Pancreas (tissue), 10 donors: Measurements from ENCODE around the gene LINGO4. TPM values are rescaled to one million over a fixed set of nuclear protein-coding genes. Genes with fewer than 3 reads are reported as not detected.
"Not testable (repeated sequence)": the region's sequence is repeated elsewhere in the genome, so short reads cannot be mapped to it uniquely, and the experiment has no call there.

Experiments
- ATAC-seq, 4 donors: fragments of 200-7000 bp; cut with Tn5 transposase; one replicate each; pipeline versions ENCODE4 v1.8.0 to v1.9.1; 2020; ENCODE audit warnings: mild to moderate bottlenecking in 4 of 4, moderate library complexity in 4 of 4
- DNase-seq, 6 donors: peaks; one replicate each; pipeline ENCODE4 v3.0.0-alpha.2; 2020
- FAIRE-seq: peaks from 2 replicates; lab custom pipeline; 2012; peaks lifted over from hg19 to GRCh38; lab: Jason Lieb, UNC
- H3K27ac ChIP-seq, 4 donors: fragments of 200-600 bp; sonication (generic); 1 replicate in 3 of 4; 2 replicates in 1 of 4; pipeline versions ENCODE4 v1.5.0 to v1.8.0; 2020
- H3K27me3 ChIP-seq, 4 donors: fragments of 200-600 bp; one replicate each; pipeline ENCODE4 v1.8.0; 2021
- H3K36me3 ChIP-seq, 3 donors: fragments of 200-600 bp; sonication (generic) in 1 of 3; one replicate each; pipeline versions ENCODE4 v1.5.0 to v1.8.0; 2020 to 2021
- H3K4me1 ChIP-seq, 3 donors: fragments of 200-600 bp; one replicate each; pipeline ENCODE4 v1.8.0; 2021
- H3K4me3 ChIP-seq, 4 donors: fragments of 200-600 bp; sonication (generic) in 2 of 4; one replicate each; pipeline versions ENCODE4 v1.5.0 to v1.8.0; 2020 to 2021
- H3K9me3 ChIP-seq, 4 donors: fragments of 200-600 bp; one replicate each; pipeline ENCODE4 v1.8.0; 2021
- CTCF ChIP-seq, 4 donors: fragments of 200-600 bp; sonication (generic) in 3 of 4; IDR thresholded peaks; one replicate each; pipeline versions ENCODE4 v1.5.0 to v1.8.0; 2021; ENCODE audit warnings: antibody characterized with exemption in 4 of 4
- WGBS, 2 donors: extraction: QIAGEN DNeasy Blood & Tissue Kit; methylation state at CpG; one replicate each; pipeline ENCODE4 v1.1.7; 2013; 5-methylcytosine and 5-hydroxymethylcytosine counted together
- intact Hi-C, 3 donors: fragments of 100-400 bp; cut with DNase I; formaldehyde crosslinking; loops; one replicate each; pipeline versions ENCODE4 v1.11.1 to v1.14.2; 2022
- polyA plus RNA-seq, 2 donors: library from polyadenylated mRNA; stranded (reverse); fragments of 200-250 nt; gene quantifications; one replicate each; pipeline ENCODE4 v1.2.3, GENCODE V29; 2013
- total RNA-seq, 6 donors: library from RNA; stranded (reverse); fragmentation: NEBNext Ultra II Directional in 4 of 6; extraction: Animal tissue kit (Norgen Biotek cat#: 25700) in 4 of 6; gene quantifications; one replicate each; pipeline versions ENCODE4 v1.2.1 to v1.2.4, GENCODE V29; 2021 to 2023
- donor health status: healthy with polysubstance abuse.
- donor health status: DM: no; HTN: no; CAD: no; lungs with moderate emphysema.
- donor health status: DM: no; HTN: no; CAD: no.
- donor health status: control.
- donor health status: control.
- donor health status: Bipolar disorder and iron deficiency.
- donor health status: DM: yes; HTN: yes; CAD: no.
- donor health status: DM: no; HTN: no; CAD: no.
- donor health status: DM: no; HTN: no; CAD: no.
- donor health status: DM: yes; HTN: yes; CAD: no.

The LINGO4 gene
- total and polyA plus RNA-seq, 8 donors: 0.15 to 0.89 (median 0.29) TPM

GRCh38 chr1:151782741-151783140 lies 22.5 kb downstream of the LINGO4 start:
- DNase-seq: no peak
- intact Hi-C loops: no loop called here
- WGBS, 2 donors: 87 to 93% methylated on average over 3 of the region's 3 CpGs
- Histone ChIP-seq H3K36me3 (no peaks in the 10 kb centered on the region), H3K4me3 (no peak overlapping the region), H3K4me1 (no peaks in the 10 kb centered on the region), H3K9me3 (no peaks in the 10 kb centered on the region), H3K27me3 (no peaks in the 10 kb centered on the region), H3K27ac (no peak overlapping the region)
- ATAC-seq: no peak
- no peak for TF ChIP-seq CTCF (IDR thresholded peaks at IDR 0.05)
- no peak for FAIRE-seq

DNA sequence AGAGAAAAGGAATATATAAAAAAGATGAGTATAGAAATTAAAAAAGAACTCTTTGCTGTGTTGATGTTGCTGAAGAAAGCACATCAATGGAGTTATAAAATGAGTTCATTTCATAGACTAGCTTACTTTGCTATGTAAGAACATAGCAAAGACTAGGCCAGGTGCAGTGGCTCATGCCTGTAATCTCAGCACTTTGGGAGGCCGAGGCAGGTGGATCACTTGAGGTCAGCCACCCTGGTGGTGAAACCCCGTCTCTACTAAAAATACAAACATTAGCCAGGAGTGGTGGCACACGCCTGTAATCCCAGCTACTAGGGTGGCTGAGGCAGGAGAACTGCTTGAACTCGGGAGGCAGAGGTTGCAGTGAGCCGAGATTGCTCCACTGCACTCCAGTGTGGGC lies 23.2 kb downstream of the LINGO4 start:
- FAIRE-seq, H3K4me3 ChIP-seq, intact Hi-C loops, H3K27ac ChIP-seq, H3K27me3 ChIP-seq, H3K4me1 ChIP-seq, ATAC-seq, H3K9me3 ChIP-seq, H3K36me3 ChIP-seq, DNase-seq: not testable (repeated sequence)
- 78 to 79% methylated on average over 5 of the region's 5 CpGs for WGBS, 2 donors

DNA sequence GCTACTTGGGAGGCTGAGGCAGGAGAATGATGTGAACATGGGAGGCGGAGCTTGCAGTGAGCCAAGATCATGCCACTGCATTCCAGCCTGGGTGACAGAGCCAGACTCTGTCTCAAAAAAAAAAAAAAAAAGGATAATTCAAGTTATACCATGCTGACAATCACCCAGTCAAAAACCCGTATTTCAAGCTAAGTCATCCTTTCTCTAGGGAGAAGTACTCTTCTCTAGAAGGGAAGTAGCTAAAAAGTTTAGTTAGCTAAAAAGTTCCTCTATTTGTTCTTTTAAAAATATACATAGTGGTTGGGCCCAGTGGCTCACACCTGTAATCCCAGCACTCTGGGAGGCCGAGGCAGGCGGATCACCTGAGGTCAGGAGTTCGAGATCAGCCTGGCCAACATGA lies 24.5 kb downstream of the LINGO4 start:
- WGBS, 2 donors: 95 to 97% methylated on average over 5 of the region's 5 CpGs
- H3K27me3 ChIP-seq, H3K27ac ChIP-seq, ATAC-seq, H3K9me3 ChIP-seq, H3K4me3 ChIP-seq, intact Hi-C loops, H3K36me3 ChIP-seq, H3K4me1 ChIP-seq, DNase-seq, FAIRE-seq: not testable (repeated sequence)

DNA sequence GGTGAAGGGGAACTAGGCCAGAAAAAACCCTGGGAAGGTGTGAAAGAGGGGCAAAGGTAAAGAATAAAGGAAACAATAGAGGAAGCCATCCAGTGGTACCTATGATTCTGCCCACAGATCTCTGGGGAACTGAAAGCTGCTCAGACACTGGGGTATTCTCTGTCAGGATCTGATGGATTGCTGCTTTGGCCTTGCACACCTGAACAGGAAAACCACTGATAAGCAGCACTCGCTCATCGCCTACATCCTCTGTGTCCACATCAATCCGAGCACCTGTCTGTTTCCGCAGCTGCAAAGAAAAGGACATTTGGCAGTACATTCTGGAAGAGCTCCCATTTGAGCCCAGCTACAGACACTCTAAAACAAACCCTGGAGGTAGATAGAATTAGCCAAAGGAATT lies 25.4 kb downstream of the LINGO4 start:
- H3K4me1 ChIP-seq: no peaks in the 10 kb centered on the region
- no peak for TF ChIP-seq CTCF (IDR thresholded peaks at IDR 0.05)
- FAIRE-seq (no peak), DNase-seq (no peak), ATAC-seq (no peak)
- no peaks in the 10 kb centered on the region for H3K27me3 ChIP-seq
- 84 to 86% methylated on average over 4 of the region's 4 CpGs for WGBS, 2 donors
- intact Hi-C loops: loop anchor here in 1 of 3 donors (10.0 kb wide), 1 partner anchor 45 kb away; no protein-coding TSS in a partner anchor
- no peaks in the 10 kb centered on the region for H3K36me3 ChIP-seq
- H3K9me3 ChIP-seq: no peaks in the 10 kb centered on the region
- no peak overlapping the region for H3K27ac ChIP-seq
- no peak overlapping the region for H3K4me3 ChIP-seq

GRCh38 chr1:151777317-151777716 lies 27.9 kb downstream of the LINGO4 start:
- no peaks in the 10 kb centered on the region for H3K4me1 ChIP-seq
- ATAC-seq (no peak), DNase-seq (no peak), FAIRE-seq (no peak)
- no peak overlapping the region for H3K4me3 ChIP-seq
- H3K9me3 ChIP-seq: no peaks in the 10 kb centered on the region
- no peaks in the 10 kb centered on the region for H3K36me3 ChIP-seq
- intact Hi-C loops: loop anchor here in 1 of 3 donors (10.0 kb wide), 1 partner anchor 47 kb away; no protein-coding TSS in a partner anchor
- TF ChIP-seq CTCF (IDR thresholded peaks at IDR 0.05): no peak
- 71 to 96% methylated on average over 4 of the region's 4 CpGs for WGBS, 2 donors
- no peaks in the 10 kb centered on the region for H3K27me3 ChIP-seq
- no peak overlapping the region for H3K27ac ChIP-seq

- DNase-seq (no peak), FAIRE-seq (no peak), ATAC-seq (no peak)
- Histone ChIP-seq H3K4me1 (no peaks in the 10 kb centered on the region), H3K36me3 (no peaks in the 10 kb centered on the region), H3K27me3 (no peaks in the 10 kb centered on the region), H3K27ac (no peak overlapping the region), H3K4me3 (no peak overlapping the region), H3K9me3 (no peaks in the 10 kb centered on the region)
- intact Hi-C loops: loop anchor here in 1 of 3 donors (10.0 kb wide), 1 partner anchor 48 kb away; no protein-coding TSS in a partner anchor
- 78 to 96% methylated on average over 3 of the region's 3 CpGs for WGBS, 2 donors
- TF ChIP-seq CTCF (IDR thresholded peaks at IDR 0.05): no peak
These were observed 28.6 kb downstream of the LINGO4 start for GRCh38 chr1:151776665-151777062.
